ENCODE results near the gene PCDHGA5. TPM values are rescaled to one million over a fixed set of nuclear protein-coding genes. Genes with fewer than 3 reads are reported as not detected.
"Not testable (repeated sequence)": the region's sequence is repeated elsewhere in the genome, so short reads cannot be mapped to it uniquely, and the experiment has no call there.

Gene PCDHGA5
- polyA plus RNA-seq, 4 donors = 2.5 to 3.0 (median 2.8) TPM

GRCh38 chr5:141383345-141383744 is 19.4 kb downstream of the PCDHGA5 start:
- DNase-seq (ENCODE audit: low read depth in 4 of 4, low spot score in 2 of 4) = no peak

- no peak for DNase-seq (ENCODE audit: low read depth in 4 of 4, low spot score in 2 of 4)
Measured at GRCh38 chr5:141384471-141385267, 20.7 kb downstream of the PCDHGA5 start.

- DNase-seq (ENCODE audit: low read depth in 4 of 4, low spot score in 2 of 4) = not testable (repeated sequence)
Measured at GRCh38 chr5:141387557-141388311, 23.8 kb downstream of the PCDHGA5 start, which contains the start of gene PCDHGB4. Gene PCDHGB4, plus strand, starts transcription at chr5:141387698. Its CDS starts 187 bp downstream, at chr5:141387885.

- no peak for DNase-seq (ENCODE audit: low read depth in 4 of 4, low spot score in 2 of 4)
Measured at GRCh38 chr5:141388661-141389060, 24.7 kb downstream of the PCDHGA5 start.

GRCh38 chr5:141389153-141390042 is 25.4 kb downstream of the PCDHGA5 start:
- DNase-seq (ENCODE audit: low read depth in 4 of 4, low spot score in 2 of 4) = no peak

GRCh38 chr5:141392429-141393198 is 28.7 kb downstream of the PCDHGA5 start, which contains the start of gene PCDHGA8:
Gene PCDHGA8, plus strand, starts transcription at chr5:141392633. Its CDS starts 181 bp downstream, at chr5:141392814.
- no peak for DNase-seq (ENCODE audit: low read depth in 4 of 4, low spot score in 2 of 4)

- DNase-seq (ENCODE audit: low read depth in 4 of 4, low spot score in 2 of 4) = no peak
Measured at GRCh38 chr5:141393267-141393666, 29.3 kb downstream of the PCDHGA5 start.

GRCh38 chr5:141394401-141395187 is 30.6 kb downstream of the PCDHGA5 start:
- DNase-seq (ENCODE audit: low read depth in 4 of 4, low spot score in 2 of 4) = not testable (repeated sequence)

- DNase-seq (ENCODE audit: low read depth in 4 of 4, low spot score in 2 of 4) = not testable (repeated sequence)
Measured at GRCh38 chr5:141397756-141398551, 34.0 kb downstream of the PCDHGA5 start, which contains the start of gene PCDHGB5. Gene PCDHGB5, plus strand, starts transcription at chr5:141397947. Its CDS starts 181 bp downstream, at chr5:141398128.

- DNase-seq (ENCODE audit: low read depth in 4 of 4, low spot score in 2 of 4) = no peak
Measured at GRCh38 chr5:141398608-141399007, 34.6 kb downstream of the PCDHGA5 start.

- DNase-seq (ENCODE audit: low read depth in 4 of 4, low spot score in 2 of 4) = no peak
Measured at GRCh38 chr5:141399555-141400258, 35.7 kb downstream of the PCDHGA5 start.

- DNase-seq (ENCODE audit: low read depth in 4 of 4, low spot score in 2 of 4) = no peak
Measured at GRCh38 chr5:141402553-141403243, 38.7 kb downstream of the PCDHGA5 start, which contains the start of gene PCDHGA9. Gene PCDHGA9, plus strand, starts transcription at chr5:141402778. Its CDS starts 175 bp downstream, at chr5:141402953.

GRCh38 chr5:141403387-141403786 is 39.4 kb downstream of the PCDHGA5 start:
- DNase-seq (ENCODE audit: low read depth in 4 of 4, low spot score in 2 of 4) = no peak

- DNase-seq (ENCODE audit: low read depth in 4 of 4, low spot score in 2 of 4) = not testable (repeated sequence)
Measured at GRCh38 chr5:141407790-141408505, 44.0 kb downstream of the PCDHGA5 start, which contains the start of gene PCDHGB6. Gene PCDHGB6, plus strand, starts transcription at chr5:141408021. Its CDS starts 182 bp downstream, at chr5:141408203.

- no peak for DNase-seq (ENCODE audit: low read depth in 4 of 4, low spot score in 2 of 4)
Measured at GRCh38 chr5:141409598-141410306, 45.8 kb downstream of the PCDHGA5 start.
